HG03457 (cell line): ENCODE results near the gene CEP83.
"Not testable (repeated sequence)": the region's sequence is repeated elsewhere in the genome, so short reads cannot be mapped to it uniquely, and the experiment has no call there.

Source experiments
- ATAC-seq: cut with Tn5 transposase; IDR thresholded peaks from one replicate; pipeline ENCODE4 v1.9.1; 2021; ENCODE audit warnings: moderate number of reproducible peaks; ENCODE audit not compliant: unreplicated experiment

CEP83 gene

DNA sequence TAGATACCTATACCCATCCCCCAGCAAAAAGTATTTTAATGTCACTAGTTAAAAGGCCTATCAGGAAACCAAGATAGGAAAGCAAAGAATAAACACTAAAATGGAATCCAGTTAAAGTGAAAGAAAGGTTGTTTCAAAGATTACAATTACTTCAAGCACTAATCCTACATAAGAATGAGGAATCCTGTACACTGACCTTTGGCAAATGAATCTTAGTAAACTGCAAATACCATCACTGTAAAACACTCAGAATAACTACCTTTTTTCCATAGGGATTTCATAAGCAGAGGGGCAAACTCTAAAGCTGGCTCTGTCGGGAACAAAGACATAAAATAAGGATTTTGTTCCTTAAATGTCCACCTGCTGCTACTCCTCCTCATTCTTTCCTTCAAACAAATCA, 25.9 kb downstream of the CEP83 start:
- ATAC-seq, result no peak

DNA sequence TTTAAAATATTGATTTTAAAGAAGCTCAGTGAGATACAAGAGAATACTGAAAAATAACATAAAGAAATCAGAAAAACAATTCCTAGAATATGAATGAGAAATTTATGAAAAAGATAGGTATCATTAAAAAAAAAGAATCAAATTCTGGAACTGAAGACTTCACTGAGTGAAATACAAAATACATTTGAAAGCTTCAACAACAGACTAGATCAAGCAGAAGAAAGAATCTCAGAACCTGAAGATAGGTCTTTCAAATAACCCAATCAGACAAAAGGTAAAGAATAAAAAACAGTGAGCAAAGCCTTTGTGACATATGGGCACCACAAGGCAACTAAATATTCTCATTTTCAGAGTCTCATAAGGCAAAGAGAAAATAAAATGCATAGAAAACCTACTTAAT, 29.4 kb downstream of the CEP83 start:
- ATAC-seq, result no peak

DNA sequence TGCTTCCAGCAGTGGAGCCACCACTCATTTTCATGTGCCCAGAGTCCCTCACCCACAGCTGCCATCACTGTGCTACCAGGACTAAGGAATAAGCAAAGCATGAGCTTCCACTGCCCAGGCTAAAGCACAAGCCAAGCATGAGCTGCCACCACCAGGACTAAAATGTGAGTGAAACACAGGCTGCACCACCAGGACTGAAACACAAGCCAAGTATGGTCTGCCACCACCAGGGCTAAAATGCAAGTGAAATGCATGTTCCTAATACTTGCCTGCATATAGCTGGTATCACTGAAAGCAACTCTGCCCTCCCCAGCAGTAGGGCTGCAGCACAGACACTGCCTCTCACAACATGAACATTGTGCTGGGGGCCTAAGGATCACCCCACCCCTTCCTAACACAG, 30.0 kb downstream of the CEP83 start:
- ATAC-seq, result no peak

DNA sequence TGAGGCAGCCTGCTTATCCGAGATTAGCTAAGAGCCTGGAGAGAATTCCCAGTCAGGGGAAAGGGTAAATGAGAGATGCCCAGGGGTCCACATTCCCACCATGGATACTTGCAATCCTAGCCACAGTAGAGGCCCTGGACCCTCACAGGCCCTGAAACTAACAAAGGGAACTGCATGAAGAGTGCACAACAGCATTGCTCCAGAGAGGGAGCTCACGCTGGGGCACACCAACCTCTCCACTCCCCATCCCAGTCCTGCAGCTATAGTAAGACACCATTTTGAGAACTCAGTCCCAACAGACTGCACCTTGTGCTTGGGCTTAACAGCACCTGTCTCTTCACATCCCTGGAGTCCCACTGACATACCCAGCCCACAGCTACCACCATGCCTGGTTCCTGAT, 30.5 kb downstream of the CEP83 start:
- ATAC-seq, result no peak

DNA sequence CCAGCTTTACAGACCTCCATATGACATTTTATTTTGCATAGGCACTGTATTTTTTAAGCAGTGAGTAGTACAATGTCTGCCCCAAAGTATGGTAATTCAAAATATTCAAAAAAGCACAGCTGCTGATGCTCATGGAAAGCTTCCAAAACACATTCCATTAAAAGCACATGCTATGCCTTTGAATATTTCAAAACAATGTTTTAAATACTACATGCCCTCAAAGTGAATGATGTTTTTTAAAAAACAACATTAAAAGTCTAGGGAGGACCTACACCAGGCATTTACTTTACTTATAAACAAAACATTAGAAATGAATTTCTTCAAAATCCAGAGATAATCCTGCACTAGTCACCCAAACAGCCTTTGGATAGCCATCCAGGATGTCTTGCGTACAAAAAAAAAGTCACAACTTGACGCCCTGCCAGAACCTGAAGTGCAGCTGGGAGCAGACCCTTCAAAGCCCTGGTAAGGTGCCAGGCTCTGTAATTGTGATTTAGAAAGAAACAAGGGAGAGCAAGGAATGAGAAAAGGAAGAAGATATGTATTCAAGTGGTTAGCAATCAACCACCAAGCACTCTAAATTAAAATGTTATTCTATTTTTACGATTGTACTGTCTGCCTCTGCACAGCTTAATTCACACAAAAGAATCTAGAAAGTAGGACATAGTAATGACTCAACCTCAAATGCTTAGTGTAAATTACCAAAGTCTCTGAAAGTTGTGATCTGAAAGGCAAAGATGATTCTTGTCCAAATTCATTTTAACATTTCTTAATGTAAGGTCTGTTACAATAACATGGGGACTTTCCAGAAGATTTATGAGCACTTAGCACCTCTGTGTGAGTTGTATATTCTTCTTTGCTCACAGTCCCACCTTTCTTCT, 31.9 kb downstream of the CEP83 start:
- no peak for ATAC-seq

DNA sequence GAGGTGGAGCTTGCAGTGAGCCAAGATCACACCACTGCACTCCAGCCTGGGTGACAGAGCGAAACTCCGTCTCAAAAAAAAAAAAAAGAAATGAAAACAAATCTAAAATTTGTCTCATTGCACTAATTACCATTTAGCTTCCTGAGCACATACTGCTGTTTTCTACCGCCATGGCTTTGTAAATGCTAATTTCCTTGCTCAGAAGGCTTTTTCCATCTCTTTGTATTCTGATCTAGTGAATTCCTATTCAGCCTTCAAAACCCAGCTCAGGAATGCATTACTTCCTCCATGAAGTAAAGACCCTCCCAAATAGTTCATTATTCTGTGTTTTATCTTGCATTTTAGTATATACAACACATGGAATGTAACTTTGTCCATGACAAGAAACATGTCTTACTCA, 33.6 kb downstream of the CEP83 start:
- ATAC-seq, result no peak

DNA sequence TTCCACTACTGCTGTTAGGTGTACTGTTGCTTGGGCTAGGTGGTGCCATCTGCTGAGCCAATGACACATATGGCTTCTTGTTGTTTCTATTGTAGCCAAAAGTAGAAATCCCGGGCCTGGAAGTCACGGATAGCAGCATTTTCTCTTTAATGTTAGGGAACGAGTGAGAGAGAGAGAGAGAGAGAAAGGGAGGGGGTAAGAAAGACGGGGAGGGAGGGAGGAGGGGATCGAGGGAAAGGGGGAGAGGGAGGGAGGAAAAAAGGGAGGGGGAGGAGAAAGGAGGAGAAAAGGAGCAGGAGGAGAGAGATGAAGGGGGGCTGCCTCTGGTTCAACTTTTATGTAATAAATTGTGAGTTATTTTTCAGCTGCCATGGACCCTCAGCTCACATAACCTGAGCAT, 34.8 kb downstream of the CEP83 start:
- not testable (repeated sequence) for ATAC-seq

DNA sequence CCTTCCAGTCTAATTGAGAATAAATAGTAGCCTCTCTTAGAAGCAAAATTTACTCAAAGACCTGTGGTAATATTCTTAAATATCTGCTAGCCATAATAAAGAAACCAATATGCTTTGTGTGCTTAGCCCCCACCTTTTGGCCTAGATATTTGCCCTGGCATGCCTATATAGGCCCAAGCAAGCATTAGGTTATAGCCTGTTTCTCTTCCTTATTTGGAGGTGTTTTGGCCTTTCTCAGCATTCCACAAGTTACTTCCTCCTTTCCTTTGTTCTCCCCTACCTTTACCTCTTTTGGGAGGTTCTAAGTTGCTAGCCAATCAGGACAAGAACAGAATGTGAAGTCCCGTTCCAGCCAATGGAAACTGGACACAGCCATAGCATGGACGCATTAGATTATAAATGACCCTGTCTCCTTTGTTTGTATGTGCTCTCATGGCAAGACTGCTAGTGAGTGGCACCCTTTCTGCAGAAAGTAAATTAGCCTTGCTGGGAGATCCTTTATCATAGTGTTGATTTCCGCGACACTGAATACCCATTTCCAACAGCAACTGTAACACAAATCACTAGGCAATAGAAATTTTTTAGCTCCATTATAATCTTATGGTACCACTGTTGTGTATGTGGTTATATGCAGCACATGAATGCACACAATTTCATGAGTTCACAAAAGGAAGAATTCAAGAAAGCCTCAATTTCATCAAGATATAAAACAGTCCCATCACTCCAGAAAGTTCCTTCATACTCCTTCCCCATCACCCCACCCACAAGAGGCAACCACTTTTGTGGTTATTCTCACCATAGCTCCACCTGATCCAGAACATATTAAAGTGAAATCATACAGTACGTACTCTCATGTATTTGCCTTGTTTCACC, 37.6 kb downstream of the CEP83 start:
- no peak for ATAC-seq

DNA sequence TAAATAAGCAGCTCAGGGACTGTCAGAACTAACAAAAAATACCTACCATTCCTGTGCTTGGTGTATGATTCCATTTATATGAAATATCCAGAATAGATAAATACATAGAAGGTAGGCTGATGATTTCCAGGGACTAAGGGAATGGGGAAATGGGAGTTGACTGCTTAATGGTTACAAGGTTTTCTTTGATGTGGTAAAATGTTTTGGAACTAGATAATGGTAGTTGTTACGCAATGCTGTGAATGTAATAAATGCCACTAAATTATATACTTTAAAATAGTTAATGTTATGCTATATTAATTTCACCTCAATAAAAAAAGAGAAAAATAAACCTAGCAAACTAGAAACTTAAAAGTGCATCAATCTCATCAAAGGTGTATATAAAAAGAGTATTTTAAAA, 41.1 kb downstream of the CEP83 start:
- no peak for ATAC-seq

DNA sequence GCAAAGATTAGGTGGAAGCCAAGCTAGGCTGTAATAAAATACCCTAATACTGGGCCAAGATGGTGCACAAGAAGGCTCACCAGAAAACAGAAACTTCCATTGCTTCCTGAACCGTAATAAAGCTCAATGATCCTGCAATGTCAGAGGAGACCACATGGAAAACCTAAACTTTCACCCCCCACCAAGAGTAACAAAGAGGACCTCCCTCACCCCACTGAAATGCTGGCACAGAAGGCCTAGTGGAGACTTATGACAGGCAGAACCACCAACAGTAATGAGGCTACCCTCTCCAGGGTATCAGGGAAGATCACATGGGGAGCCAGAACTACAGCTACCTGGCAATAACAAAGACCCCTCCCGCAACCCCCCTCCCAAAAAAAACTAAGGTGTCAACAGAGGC, 43.1 kb downstream of the CEP83 start:
- no peak for ATAC-seq

DNA sequence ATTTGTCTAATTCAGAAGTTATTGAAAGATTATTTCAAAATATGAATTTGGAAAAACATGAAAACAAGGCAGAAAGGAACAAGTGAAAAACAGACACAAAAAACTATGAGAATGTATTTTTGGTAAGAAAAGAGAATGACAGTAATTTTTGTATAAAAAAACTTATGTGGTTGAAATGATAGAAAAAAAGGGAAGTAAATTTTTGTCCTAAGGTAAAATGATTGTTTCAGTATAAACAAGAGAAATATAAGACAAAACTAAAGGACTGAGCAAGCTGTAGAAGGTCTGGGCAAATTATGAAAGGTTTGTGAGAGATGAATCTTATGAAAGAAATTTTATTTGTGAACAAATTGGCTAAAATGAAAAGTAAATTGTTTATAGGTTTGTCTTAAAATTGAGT, 44.6 kb downstream of the CEP83 start:
- no peak for ATAC-seq

DNA sequence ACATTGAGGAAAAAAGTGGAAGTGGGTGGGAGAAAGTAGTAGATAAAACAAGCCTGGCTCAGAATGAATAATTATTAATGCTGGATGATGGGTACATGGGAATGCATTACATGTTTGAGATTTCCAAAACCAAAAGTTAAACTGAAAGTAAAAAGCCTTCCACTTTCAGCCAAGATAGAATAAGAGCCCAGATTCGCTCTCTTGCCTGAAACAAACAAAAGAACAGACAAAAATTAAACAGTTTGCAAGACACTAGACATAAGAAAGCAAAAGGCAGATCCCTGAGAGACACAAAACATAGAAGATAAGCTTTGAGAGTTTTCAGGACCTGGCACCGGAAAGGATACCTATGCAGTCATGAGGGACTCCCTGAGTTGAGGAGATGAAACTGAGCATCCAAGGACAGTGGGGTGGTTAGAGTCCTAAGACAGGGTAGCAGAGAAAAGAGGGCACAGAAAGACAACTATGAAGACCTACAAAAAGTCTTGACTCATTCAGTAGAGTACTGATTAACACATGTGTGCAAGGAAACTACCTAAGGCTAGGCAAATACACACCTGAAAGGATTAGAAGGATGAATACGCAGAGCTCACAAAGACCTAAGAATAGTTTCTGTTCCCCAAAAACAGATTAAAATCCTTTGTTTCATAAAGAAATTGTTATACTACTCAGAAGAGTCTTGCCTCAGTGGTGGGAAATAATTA, 54.1 kb downstream of the CEP83 start:
- ATAC-seq, result peak; percentile 80

DNA sequence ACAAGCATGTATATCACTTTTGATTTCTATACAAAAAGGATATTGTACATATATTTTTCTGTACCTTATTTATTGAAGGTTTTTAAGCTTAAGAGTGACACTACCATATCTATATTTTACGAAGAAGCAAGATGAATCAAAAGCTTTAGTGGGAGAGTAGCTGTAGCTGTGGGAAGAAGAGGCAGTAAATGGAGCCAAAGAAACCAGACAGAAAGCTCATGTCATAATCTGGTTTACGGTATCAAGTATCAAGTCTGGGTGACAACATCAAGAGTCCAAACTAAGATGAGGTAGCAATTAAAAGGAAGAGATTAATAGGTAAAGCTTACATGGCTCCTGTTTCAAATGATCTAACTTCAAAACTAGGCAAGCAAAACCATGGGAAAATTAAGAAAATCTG, 54.8 kb downstream of the CEP83 start:
- no peak for ATAC-seq

DNA sequence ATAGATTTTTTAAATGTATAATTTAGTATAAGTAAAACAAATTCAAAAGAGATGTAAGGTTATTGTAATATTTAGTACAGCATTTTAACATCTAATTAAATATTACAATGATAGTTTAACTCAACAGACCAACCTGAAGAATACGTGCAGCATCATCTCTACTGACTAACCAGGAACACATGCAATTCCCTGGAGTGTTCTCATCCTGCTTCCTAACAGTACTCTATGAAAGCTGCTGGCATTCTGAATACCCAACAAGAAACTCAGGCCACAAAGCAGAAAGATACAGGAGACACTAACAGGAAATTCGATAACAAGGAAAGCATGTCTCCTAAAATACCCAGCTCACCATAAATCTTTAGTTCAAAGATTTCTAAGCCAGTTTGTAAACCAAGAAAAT, 58.3 kb downstream of the CEP83 start:
- ATAC-seq, result no peak

DNA sequence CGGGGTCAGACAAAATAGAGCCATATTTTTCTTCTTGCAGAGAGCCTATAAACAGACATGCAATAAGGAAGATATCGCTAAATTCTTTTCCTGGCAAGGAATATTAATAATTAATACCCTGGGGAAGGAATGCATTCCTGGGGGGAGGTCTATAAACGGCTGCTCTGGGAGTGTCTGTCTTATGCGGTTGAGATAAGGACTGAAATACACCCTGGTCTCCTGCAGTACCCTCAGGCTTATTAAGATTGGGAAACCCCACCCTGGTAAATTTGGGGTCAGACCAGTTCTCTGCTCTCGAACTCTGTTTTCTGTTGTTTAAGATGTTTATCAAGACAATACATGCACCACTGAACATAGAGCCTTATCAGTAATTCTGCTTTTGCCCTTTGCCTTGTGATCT, 61.0 kb downstream of the CEP83 start:
- ATAC-seq, result not testable (repeated sequence)

DNA sequence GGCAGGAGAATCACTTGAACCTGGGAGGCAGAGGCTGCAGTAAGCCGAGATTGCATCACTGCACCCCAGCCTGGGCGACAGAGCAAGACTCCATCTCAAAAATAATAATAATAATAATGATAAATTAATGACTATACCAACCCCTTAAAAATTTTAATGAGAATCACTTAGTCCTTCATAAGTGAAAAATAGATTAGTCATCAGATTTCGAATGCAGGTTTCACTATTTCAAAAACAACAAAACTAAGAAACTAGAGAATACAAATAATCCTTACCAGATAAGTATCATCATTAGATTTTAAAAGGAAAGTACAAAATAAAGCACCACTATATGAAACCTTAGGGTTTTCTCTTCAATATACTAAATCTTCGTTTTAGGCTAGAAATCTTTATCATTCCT, 62.3 kb downstream of the CEP83 start:
- no peak for ATAC-seq

DNA sequence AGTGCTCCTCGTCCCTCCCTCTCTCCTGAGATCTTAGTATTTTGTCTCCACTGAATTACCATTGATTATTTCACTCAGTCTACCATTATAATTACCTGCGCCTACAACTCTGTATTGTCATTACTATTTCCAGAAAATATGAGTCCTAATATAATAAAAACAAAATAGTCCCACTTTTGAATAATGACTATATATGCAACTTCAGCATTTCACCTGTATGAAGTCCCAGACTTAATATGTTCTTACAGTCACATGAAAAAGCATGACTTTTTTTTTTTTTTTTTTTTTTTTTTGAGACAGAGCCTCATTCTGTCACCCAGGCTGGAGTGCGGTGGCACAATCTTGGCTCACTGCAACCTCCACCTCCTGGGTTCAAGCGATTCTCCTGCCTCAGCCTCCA, 63.7 kb downstream of the CEP83 start:
- not testable (repeated sequence) for ATAC-seq

DNA sequence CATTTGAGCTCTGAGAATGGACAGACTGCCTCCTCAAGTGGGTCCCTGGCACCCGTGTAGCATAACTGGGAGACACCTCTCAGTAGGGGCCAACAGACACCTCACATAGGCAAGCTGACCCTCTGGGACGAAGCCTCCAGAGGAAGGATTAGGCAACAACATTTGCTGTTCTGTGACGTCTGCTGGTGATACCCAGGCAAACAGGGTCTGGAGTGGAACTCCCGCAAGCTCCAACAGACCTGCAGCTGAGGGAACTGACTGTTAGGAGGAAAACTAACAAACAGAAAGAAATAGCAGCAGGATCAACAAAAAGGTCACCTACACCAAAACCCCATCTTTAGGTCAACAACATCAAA, 69.6 kb downstream of the CEP83 start:
- no peak for ATAC-seq

DNA sequence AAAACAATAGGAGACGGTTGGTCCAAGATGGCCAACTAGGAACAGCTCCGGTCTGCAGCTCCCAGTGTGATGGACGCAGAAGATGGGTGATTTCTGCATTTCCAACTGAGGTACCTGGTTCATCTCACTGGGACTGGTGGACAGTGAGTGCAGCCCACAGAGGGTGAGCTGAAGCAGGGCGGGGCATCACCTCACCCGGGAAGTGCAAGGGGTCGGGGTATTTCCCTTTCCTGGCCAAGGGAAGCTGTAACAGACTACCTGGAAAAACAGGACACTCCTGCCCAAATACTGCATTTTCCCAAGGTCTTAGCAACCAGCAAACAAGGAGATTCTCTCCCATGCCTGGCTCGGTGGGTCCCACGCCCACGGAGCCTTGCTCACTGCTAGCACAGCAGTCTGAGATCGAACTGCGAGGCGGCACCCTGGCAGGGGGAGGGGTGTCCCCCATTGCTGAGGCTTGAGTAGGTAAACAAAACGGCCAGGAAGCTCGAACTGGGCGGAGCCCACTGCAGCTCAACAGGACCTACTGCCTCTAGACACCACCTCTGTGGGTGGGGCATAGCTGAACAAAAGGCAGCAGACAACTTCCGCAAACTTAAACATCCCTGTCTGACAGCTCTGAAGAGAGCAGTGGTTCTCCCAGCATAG, 70.1 kb downstream of the CEP83 start:
- ATAC-seq, result not testable (repeated sequence)

DNA sequence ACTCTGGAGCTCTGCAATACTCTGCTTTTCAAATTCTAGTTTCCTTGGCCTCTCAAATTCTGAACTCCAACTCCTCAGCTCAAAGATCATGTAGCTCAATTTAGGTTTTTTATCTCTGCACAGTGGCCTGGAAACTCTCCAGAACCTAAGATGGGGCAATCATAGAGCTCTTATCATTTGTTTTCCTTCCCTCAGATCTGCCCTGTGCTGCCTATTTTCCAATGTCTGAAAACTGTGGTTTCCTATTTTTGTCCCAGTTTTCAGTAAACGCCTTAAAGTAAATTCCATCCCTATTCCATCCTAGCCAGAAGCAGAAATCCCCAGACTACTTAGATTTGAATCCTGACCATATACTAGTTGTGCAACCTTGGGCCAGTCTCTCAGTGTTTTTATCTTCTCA, 73.2 kb downstream of the CEP83 start:
- ATAC-seq, result no peak

DNA sequence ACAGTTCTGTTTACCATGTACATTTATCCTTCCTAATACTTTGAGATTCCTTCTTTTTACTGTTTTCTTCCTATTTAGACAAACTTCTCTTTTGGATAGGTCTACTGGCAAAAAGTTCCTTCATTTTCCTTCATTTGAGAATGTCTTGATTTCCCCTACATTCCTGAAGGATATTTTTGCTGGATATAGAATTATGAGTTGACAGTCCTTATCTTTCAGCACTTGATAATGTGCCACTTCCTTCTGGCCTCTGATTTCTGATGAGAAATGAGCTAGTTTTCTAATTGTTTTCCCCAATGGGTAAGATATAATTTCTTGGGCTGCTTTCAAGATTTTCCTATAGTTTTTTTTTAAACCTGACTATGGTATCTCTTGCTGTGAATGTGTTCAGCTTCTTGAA, 75.6 kb downstream of the CEP83 start:
- no peak for ATAC-seq
